Activated CD4-positive, alpha-beta T cell treated with anti-CD3 and anti-CD28 coated beads, Interleukin-2, amount 10 ng/mL, durations not matched to agents 24 days and 14 days (primary cell): ENCODE data around the gene ZFHX3. TPM values are rescaled to one million over a fixed set of nuclear protein-coding genes. Genes with fewer than 3 reads are reported as not detected.

ENCODE experiments used
- DNase-seq: peaks from one replicate; pipeline ENCODE4 v3.0.0; 2022
- H3K27ac Mint-ChIP-seq: one replicate; pipeline ENCODE4 v1.8.0; 2022; ENCODE audit warnings: mild to moderate bottlenecking, mixed read lengths
- H3K27me3 Mint-ChIP-seq: one replicate; pipeline ENCODE4 v1.8.0; 2022; ENCODE audit warnings: mixed read lengths
- H3K36me3 Mint-ChIP-seq: one replicate; pipeline ENCODE4 v1.8.0; 2022; ENCODE audit warnings: low read depth, mild to moderate bottlenecking, mixed read lengths
- H3K4me1 Mint-ChIP-seq: one replicate; pipeline ENCODE4 v1.8.0; 2021; ENCODE audit warnings: mixed read lengths
- H3K4me3 Mint-ChIP-seq: one replicate; pipeline ENCODE4 v1.8.0; 2022; ENCODE audit warnings: mild to moderate bottlenecking, moderate library complexity, mixed read lengths
- H3K9me3 Mint-ChIP-seq: one replicate; pipeline ENCODE4 v1.8.0; 2021; ENCODE audit warnings: mixed read lengths
- intact Hi-C: fragments of 100-400 bp; cut with micrococcal nuclease; formaldehyde crosslinking; loops from one replicate; pipeline ENCODE4 v1.15.1; 2023
- total RNA-seq: library from RNA; stranded (reverse); gene quantifications from 2 replicates; pipeline ENCODE4 v1.2.3, GENCODE V29; 2022

The ZFHX3 gene
- total RNA-seq, 1 donor from 2014 or later, result 0.49 TPM

DNA sequence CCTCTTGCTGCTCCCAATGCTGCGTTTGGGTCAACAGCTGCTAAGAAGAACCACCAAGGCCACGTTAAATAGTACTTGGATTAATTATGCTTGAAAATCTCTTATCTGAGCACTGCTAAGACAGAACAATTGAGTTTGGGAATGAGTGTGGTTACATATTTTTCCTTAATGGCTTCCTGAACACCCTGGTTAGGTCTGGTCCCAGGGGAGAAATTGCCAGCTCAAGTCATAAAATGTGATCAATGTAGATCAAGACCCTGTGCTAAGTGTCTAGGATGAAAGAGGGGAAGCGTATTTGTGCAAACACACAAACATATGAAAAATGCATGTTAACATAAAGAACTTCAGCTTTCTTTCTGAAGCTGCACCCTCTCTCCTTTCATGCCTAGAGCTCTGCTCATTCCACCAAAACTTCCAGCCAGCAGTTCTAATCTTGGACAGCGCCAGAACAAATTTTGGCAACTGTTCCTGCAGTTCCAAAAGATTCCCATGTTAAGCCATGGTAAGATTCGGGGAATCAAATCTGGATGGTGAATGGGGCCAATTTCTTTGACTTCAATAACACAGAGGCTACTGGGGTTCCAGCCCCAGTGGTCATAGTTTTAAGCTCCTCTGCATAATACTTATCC lies 72.0 kb downstream of the ZFHX3 start:
- H3K9me3 Mint-ChIP-seq, result peaks cover 6% of the 10 kb centered on the region
- no peaks in the 10 kb centered on the region for H3K36me3 Mint-ChIP-seq
- no peaks in the 10 kb centered on the region for H3K27me3 Mint-ChIP-seq
- no peak for DNase-seq
- H3K4me3 Mint-ChIP-seq, result no peak overlapping the region
- no peaks in the 10 kb centered on the region for H3K4me1 Mint-ChIP-seq
- intact Hi-C loops, result no loop called here
- no peak overlapping the region for H3K27ac Mint-ChIP-seq

GRCh38 chr16:72974142-72974769 lies 73.7 kb downstream of the ZFHX3 start:
- DNase-seq, result no peak
- Mint-ChIP-seq H3K9me3 (peaks cover 6% of the 10 kb centered on the region), H3K27ac (no peak overlapping the region), H3K4me3 (no peak overlapping the region), H3K36me3 (no peaks in the 10 kb centered on the region), H3K4me1 (no peaks in the 10 kb centered on the region), H3K27me3 (no peaks in the 10 kb centered on the region)
- intact Hi-C loops, result no loop called here

GRCh38 chr16:72972878-72973571 lies 74.9 kb downstream of the ZFHX3 start:
- Mint-ChIP-seq H3K4me3 (no peak overlapping the region), H3K27ac (no peak overlapping the region), H3K9me3 (peaks cover 6% of the 10 kb centered on the region), H3K27me3 (no peaks in the 10 kb centered on the region), H3K36me3 (no peaks in the 10 kb centered on the region), H3K4me1 (no peaks in the 10 kb centered on the region)
- no peak for DNase-seq
- intact Hi-C loops, result no loop called here

DNA sequence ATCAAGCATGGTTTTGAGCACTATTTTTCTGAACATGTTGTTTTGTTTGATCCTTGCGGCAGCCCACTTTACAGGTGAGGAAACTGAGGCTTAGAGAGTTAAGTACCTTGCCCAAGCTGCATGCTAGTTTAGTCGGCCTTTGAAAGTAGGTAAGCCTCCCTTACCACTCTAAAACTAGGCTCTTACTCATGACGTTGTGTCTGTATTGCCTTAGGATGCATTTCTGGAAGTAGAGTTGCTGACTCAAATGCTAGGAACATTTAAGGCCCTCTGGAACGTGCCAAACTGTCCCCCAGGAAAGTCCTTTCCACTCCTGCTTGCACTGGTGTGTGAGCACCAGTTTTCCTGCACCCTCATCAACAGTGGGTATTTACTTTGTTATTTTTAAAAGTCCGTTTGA lies 76.6 kb downstream of the ZFHX3 start:
- Mint-ChIP-seq H3K27me3 (no peaks in the 10 kb centered on the region), H3K27ac (no peak overlapping the region), H3K9me3 (peaks cover 6% of the 10 kb centered on the region), H3K4me1 (no peaks in the 10 kb centered on the region), H3K36me3 (no peaks in the 10 kb centered on the region), H3K4me3 (no peak overlapping the region)
- no peak for DNase-seq
- intact Hi-C loops, result no loop called here

- no peak for DNase-seq
- Mint-ChIP-seq H3K27me3 (no peaks in the 10 kb centered on the region), H3K27ac (no peak overlapping the region), H3K4me3 (no peak overlapping the region), H3K4me1 (no peaks in the 10 kb centered on the region), H3K9me3 (peaks cover 6% of the 10 kb centered on the region), H3K36me3 (no peaks in the 10 kb centered on the region)
- intact Hi-C loops, result no loop called here
Observed at GRCh38 chr16:72970656-72971055, 77.3 kb downstream of the ZFHX3 start.

DNA sequence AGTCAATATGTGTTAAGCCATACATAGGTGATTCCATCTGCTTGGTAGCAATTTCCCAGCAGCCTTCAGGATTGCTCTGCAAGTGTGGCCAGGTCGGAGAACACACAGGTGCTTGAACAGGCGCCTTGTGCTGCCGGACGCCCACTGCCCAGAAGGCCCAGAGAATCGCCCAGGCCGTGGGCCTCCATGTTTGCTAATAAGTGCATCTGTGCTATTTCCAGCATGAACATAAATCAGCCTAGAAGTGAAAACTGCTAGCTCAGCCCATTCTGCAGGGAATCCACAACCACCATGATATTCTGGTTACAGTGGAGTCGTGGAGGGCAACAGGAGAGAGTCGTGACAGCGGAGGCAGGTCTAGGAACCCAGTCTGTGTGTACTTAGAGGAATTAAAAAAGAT lies 78.1 kb downstream of the ZFHX3 start:
- Mint-ChIP-seq H3K27me3 (no peaks in the 10 kb centered on the region), H3K4me1 (no peaks in the 10 kb centered on the region), H3K9me3 (peaks cover 6% of the 10 kb centered on the region), H3K36me3 (no peaks in the 10 kb centered on the region), H3K4me3 (no peak overlapping the region), H3K27ac (no peak overlapping the region)
- intact Hi-C loops, result no loop called here
- no peak for DNase-seq

DNA sequence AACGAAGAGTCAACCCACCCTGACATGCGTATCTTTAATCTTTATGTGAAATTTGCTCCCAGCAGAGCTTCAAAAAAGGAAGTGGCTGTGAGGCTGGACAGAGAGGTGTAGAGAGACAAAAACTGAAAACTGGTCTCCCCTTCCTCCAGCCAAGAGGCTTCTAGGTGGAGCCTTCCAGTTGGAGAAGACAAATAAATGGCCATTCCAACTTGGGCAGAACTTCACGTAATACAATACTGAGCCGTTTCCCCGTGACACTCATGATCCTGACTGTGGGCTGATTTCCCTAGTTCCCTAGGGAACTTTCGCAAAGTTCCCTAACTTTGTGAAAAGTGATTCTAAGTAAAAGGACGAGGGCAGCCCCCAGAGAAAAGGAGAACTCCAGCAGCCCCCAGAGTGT lies 78.8 kb downstream of the ZFHX3 start:
- peaks cover 1% of the 10 kb centered on the region for H3K27me3 Mint-ChIP-seq
- H3K4me3 Mint-ChIP-seq, result no peak overlapping the region
- H3K27ac Mint-ChIP-seq, result no peak overlapping the region
- H3K36me3 Mint-ChIP-seq, result no peaks in the 10 kb centered on the region
- intact Hi-C loops, result no loop called here
- no peaks in the 10 kb centered on the region for H3K4me1 Mint-ChIP-seq
- peaks cover 6% of the 10 kb centered on the region for H3K9me3 Mint-ChIP-seq
- no peak for DNase-seq

- Mint-ChIP-seq H3K4me1 (no peaks in the 10 kb centered on the region), H3K4me3 (no peak overlapping the region), H3K27ac (no peak overlapping the region), H3K9me3 (peaks cover 2% of the 10 kb centered on the region), H3K27me3 (peaks cover 6% of the 10 kb centered on the region), H3K36me3 (no peaks in the 10 kb centered on the region)
- intact Hi-C loops, result no loop called here
- no peak for DNase-seq
Observed at GRCh38 chr16:72967941-72968340, 80.0 kb downstream of the ZFHX3 start.

DNA sequence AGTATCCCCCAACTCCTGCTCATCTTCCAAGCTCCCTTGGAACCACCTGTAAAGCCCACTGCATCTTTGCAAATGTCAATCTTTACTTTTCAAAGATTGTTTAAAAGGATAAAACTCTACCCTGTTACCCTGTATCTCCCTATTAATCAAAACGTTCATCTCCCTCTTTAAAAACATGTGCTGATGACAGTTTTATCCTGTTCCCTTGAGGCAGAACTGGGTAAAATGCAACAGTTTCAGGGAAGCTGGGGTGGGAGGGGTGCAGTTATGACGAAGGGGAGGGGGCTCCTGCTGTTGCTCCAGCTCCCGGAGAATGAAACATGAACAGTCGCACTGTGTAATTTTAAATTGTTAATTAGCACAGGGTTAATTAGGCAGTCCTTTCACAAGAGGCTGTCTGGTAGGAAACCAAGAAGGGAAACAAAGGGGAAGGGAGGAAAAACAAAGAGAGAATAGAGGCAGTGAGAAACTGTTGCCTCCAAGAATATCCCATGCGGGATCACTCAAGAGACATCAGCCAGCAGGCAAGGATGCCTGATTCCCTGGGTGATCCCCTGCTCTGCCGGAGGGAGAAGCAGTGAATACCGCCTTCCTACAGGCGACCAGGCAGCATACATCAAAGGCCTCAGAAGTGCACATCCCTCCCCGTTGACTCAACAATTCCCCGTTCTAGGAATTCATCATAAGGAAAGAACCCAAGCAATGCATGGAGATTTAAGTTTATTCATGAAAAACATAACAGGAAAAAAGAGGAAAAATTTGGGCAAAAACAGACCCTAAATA lies 84.2 kb downstream of the ZFHX3 start:
- no peak overlapping the region for H3K27ac Mint-ChIP-seq

DNA sequence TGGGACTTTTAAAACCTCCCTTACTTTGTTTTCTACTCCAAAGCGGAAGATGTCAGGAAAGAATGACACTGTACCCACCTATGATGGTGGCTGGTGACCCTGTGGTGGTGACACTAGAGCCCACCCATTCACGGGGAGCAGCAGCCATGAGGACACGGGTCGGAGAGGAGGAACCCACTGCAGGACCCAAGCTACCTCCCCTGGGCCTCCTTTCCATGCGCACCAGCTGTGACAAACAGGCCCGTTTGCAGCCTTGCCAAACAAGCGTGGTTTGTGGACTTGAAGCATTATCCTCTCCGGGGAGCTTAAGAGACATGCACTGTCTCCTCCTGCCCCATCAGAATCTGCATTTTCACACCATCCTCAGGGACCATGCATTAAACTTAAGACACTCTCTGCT lies 85.6 kb downstream of the ZFHX3 start:
- no peaks in the 10 kb centered on the region for H3K36me3 Mint-ChIP-seq
- peaks cover 6% of the 10 kb centered on the region for H3K27me3 Mint-ChIP-seq
- H3K9me3 Mint-ChIP-seq, result no peaks in the 10 kb centered on the region

More for the DNA sequence above, 84.2 kb downstream of the ZFHX3 start:
- H3K27me3 Mint-ChIP-seq, result peaks cover 6% of the 10 kb centered on the region
- no peaks in the 10 kb centered on the region for H3K36me3 Mint-ChIP-seq
- no peak overlapping the region for H3K4me3 Mint-ChIP-seq
- DNase-seq, result no peak
- H3K9me3 Mint-ChIP-seq, result no peaks in the 10 kb centered on the region
- intact Hi-C loops, result no loop called here
- H3K4me1 Mint-ChIP-seq, result no peaks in the 10 kb centered on the region

DNA sequence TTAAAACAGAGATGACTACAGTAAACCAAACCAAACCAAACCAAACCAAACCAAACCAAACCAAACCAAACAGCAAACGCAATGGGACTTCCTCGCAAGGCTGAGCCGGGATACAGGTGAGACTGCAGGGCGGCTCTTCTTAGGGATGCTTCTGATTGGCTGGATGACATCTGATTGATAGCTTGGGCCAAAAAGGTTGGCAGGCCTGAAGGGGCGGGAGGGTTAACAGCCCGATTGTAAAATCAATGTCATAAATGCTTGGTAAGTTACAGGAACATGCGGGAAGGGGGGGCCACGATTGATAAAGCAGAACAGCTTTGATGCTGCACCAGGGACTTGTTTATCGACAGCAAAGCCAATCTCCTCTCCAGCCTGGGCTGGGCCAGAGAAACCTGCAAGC lies 86.1 kb downstream of the ZFHX3 start:
- Mint-ChIP-seq H3K4me3 (no peak overlapping the region), H3K27ac (no peak overlapping the region), H3K9me3 (no peaks in the 10 kb centered on the region), H3K4me1 (no peaks in the 10 kb centered on the region), H3K36me3 (no peaks in the 10 kb centered on the region), H3K27me3 (peaks cover 6% of the 10 kb centered on the region)
- DNase-seq, result no peak
- intact Hi-C loops, result no loop called here

More for the DNA sequence above, 85.6 kb downstream of the ZFHX3 start:
- Mint-ChIP-seq H3K27ac (no peak overlapping the region), H3K4me1 (no peaks in the 10 kb centered on the region), H3K4me3 (no peak overlapping the region)
- no peak for DNase-seq
- intact Hi-C loops, result no loop called here

DNA sequence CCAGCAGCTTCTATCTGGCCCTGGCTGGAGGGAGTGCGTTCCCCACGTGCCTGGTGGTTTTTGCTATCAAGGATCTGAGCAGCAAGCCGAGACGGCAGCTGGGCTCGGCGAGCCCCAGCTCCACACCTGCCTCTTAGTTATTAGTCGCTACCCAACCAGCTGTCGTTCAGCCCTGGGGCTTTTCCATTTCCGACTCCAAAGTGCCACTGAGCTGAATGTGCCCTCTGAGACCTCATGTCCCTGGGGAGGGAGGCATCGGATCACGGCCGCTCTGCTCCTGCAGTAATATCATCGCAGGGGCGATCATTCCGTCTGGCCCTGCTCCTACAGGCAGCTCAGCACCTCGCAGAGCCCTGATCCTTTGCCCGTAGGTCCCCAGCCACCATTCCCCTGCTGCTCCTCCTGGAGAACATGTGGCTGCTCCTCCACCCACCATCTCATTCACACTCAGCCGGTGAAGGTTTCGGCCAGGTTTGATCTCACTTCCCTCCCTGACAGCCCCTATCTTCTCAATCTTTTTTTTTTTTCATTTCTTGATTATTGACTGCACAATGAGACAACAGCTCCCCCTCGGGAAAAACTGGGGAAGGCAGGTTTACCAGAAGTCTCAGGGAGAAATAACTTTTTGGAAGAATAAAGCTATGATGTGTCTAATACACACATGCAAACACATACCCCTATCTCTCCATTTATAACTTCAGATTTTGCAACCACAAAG lies 86.7 kb downstream of the ZFHX3 start:
- intact Hi-C loops, result no loop called here
- Mint-ChIP-seq H3K9me3 (no peaks in the 10 kb centered on the region), H3K27ac (no peak overlapping the region), H3K27me3 (peaks cover 6% of the 10 kb centered on the region), H3K4me1 (no peaks in the 10 kb centered on the region), H3K36me3 (no peaks in the 10 kb centered on the region), H3K4me3 (no peak overlapping the region)
- DNase-seq, result peak; percentile 56

DNA sequence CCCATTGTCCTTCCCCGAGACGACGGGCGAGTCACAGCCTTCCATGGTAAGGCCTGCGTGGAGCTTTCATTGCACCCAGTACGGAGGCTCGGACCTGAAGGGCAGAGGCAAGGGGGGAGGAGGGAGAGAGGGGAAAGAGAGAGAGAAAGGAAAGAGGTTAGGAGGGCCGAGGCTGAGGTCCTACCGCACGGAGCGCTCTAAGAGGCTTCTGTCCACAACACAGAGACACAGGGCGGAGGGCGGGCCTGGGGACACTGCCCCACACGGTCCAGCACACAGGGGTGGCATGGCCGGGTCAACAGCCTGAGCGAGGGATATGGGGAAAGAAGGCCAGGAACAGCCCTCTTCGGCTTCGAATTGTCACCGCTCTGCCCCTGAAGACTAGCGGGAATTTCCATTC lies 87.8 kb downstream of the ZFHX3 start:
- Mint-ChIP-seq H3K27me3 (peaks cover 6% of the 10 kb centered on the region), H3K27ac (no peak overlapping the region), H3K4me3 (no peak overlapping the region), H3K9me3 (no peaks in the 10 kb centered on the region), H3K4me1 (no peaks in the 10 kb centered on the region), H3K36me3 (no peaks in the 10 kb centered on the region)
- intact Hi-C loops, result no loop called here
- no peak for DNase-seq
